Amniotic epithelial cell (primary cell): ENCODE data around the gene NKAPD1.
"Not testable (repeated sequence)": the region's sequence is repeated elsewhere in the genome, so short reads cannot be mapped to it uniquely, and the experiment has no call there.

ENCODE experiments used
- DNase-seq: peaks from one replicate; pipeline ENCODE4 v3.0.0-alpha.2; 2010; ENCODE audit warnings: low read depth

The NKAPD1 gene

DNA sequence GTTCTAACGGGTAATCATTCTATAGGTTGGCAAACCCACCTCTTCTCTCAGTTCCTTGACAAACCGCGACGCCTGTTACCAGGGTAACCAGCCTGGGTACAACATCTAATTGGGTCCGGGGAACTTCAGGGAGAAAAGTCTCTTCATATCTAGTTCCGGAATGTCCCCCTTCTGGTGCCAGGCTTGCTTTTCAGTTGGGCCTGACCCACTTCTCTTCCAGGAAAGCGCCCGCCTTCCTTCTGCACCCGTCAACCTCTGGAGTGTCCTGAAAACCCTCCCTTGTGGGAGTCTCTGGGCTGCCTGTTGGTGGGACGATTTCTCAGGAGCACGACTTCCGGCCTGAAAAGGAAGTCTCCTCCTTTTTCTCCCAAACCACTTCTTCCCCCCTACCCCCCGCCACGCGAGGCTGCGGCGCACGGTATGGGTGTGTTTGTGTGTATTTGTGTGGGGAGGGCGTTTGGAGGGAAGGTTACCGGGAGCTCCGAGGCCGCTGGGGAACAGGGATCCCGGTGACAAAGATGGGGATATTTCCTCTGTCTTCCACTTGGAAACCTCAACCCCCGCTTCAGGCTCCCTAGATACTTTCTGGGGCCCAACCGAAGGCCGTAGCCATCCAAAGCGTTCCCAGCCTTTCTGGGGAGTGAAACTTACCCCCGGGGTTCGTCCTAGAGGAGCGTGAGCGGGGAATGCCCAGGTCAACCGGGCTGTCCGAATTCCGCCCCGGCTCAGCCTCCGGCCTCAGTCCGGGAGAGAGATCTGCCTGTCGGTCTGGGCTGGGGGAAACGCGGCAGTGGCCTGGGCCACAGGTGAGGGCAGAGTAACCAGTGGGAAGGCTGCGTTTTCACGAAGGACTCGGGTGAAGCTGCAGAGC, at the start of gene NKAPD1, which contains the start of gene PIH1D2:
Gene NKAPD1 (plus strand): TSS at position 359 of the 871 bp plus-strand sequence. CDS start 1,276 bp downstream, outside the sequence.
Gene PIH1D2 (minus strand): TSS at position 77 of the 871 bp plus-strand sequence. CDS start 843 bp downstream, outside the sequence.
- peak; percentile 87 for DNase-seq

GRCh38 chr11:112024773-112025678, 49.1 kb upstream of the NKAPD1 start, which contains the start of gene DLAT:
TSS of gene DLAT (plus strand) at chr11:112025408. CDS start at chr11:112025473, 65 bp downstream.
- DNase-seq = peak; percentile 78

- DNase-seq = no peak
Measured at GRCh38 chr11:112025707-112026106, 48.4 kb upstream of the NKAPD1 start.

DNA sequence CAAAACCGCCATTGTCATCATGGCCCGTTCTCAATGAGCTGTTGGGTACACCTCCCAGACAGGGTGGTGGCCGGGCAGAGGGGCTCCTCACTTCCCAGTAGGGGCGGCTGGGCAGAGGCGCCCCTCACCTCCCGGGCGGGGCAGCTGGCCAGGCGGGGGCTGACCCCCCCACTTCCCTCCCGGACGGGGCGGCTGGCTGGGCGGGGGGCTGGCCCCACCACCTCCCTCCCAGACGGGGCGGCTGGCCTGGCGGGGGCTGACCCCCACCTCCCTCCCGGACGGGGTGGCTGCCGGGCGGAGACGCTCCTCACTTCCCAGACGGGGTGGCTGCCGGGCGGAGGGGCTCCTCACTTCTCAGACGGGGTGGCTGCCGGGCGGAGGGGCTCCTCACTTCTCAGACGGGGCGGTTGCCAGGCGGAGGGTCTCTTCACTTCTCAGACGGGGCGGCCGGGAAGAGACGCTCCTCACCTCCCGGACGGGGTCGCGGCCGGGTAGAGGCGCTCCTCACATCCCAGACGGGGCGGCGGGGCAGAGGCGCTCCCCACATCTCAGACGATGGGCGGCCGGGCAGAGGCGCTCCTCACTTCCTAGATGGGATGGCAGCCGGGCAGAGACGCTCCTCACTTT, 47.2 kb upstream of the NKAPD1 start:
- DNase-seq = not testable (repeated sequence)

DNA sequence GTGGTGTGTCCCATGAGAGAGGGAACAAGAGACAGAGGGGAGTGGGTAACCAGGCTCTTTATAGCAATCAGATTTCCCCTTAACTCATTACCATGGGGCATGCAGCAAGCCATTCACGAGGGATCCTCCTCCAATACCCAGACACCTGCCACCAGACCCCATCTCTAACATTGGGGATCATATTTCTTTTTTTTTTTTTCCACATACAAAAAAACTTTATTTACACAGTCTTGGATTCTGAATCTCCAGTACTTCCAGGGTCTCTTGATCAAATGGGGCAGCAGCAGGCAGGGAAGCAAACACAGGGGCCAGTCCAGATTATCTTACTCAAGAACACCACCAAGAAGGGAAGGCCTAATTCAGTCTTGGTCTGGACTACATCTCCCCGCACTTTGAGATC, 44.6 kb upstream of the NKAPD1 start:
- no peak for DNase-seq

GRCh38 chr11:112033902-112034301, 40.2 kb upstream of the NKAPD1 start:
- DNase-seq = no peak

DNA sequence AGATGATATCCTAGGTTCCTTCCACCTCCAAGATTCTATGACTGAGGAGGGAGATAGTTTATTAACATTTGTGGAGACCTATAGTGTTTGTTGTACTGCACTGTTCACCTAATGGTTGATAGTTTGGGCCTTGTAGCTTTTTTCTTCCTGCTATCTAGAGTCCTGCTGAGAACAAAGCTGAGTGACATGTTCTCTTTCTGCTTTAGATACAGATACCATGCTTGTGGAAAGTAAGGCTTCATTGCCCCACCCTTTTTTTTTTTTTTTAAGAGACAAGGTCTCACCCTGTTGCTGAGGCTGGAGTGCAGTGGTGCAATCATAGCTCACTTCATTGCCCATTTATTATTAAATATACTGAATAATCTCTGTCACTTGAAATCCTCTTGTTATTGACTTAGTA, 36.6 kb upstream of the NKAPD1 start:
- DNase-seq = no peak

DNA sequence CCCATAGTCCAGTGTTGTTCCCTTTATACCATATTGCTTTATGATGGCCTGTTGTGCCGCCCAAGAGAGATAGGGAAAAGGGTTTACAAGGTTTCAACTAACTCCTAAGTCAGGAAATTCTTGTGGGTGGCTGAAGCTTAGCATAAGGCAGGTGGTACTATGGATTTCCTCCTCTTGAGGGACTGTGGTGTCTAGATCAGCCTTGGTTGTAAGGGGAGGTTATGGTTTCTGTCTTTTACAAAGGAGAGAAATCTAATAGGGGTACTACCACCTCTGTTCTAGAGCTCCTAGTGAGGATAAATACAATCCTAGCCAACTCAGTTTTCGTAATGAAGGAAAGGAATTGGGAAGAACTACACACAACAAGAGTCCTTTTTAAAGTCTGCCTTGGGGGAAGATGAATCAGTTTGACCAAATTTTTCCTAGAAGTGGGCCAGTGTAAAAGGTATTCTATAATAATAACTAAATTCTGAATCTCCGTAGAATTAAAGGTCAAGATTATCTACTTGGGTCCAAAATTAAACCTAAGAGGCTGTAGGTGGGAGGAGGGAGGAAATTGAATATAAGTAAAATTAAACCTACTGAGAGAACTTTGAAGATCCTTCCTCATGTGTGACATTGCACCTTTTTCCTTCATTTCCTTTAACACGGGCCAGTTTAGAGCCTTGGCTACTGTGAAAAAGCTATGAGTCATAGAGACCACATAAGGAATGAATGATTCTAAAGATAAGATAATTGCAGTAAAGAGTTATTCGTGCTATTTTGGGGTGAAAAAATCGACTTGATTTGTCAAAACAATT, 31.7 kb upstream of the NKAPD1 start:
- peak; percentile 58 for DNase-seq

- DNase-seq = no peak
Measured at GRCh38 chr11:112042961-112043304, 31.2 kb upstream of the NKAPD1 start.

DNA sequence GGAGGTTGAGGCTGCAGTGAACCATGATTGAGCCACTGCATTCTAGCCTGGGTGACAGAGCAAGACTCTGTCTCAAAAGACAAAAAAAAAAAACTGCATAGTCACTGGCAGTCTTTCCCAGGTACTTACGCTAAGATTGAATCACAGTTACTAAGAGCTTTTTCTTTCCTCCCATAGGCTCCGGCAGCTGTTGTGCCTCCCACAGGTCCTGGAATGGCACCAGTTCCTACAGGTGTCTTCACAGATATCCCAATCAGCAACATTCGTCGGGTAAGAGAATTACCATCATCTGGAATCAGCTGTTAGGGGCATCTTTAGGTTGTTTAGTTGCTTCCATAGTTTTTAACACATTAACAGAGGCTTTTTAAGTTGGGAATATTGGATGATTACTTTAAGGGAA, 29.1 kb upstream of the NKAPD1 start:
- no peak for DNase-seq

DNA sequence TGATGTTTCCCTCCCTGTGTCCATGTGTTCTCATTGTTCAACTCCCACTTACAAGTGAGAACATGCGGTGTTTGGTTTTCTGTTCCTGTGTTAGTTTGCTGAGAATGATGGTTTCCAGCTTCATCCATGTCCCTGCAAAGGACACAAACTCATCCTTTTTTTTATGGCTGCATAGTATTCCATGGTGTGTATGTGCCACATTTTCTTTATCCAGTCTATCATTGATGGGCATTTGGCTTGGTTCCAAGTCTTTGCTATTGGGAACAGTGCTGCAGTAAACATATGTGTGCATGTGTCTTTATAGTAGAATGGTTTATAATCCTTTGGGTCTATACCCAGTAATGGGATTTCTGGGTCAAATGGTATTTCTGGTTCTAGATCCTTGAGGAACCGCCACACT, 27.5 kb upstream of the NKAPD1 start:
- not testable (repeated sequence) for DNase-seq

GRCh38 chr11:112048256-112048655, 25.8 kb upstream of the NKAPD1 start:
- not testable (repeated sequence) for DNase-seq

DNA sequence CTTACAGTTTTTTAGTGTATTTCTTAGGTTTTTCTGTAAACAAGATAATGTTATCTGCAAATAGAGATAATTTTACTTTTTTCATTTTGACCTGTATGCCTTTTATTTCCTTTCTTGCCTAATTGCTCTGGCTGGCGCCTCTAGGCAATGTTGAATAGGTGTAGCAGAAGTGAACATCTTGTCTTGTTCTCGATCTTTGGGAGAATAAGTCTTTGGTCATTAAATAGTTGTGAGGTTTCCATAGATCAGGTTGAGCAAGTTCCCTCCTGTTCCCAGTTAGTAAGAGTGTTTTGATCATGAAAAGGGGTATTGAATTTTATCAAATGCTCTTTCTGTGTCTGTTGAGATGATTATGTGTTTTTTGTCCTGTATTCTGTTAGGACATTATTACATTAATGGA, 24.3 kb upstream of the NKAPD1 start:
- no peak for DNase-seq

- DNase-seq = no peak
Measured at GRCh38 chr11:112050721-112051120, 23.4 kb upstream of the NKAPD1 start.

DNA sequence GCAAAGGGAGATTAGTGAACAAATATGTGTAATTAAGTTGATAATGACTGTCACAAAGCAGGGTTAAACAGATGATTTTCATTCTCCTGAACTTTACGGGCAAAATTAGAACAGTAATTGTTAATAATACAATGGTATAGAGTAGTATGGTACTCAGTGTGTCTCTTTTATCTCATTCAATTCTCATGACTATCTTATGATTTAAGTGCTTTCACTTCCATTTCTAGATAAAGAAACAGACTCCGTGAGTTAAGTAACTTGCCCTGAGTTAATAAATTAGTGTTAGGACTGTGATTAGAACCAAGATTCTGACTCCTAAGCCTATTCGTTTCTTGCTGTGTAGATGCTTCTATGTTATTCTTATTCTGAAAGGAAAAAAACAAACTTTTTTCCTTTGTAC, 22.3 kb upstream of the NKAPD1 start:
- peak; percentile 6 for DNase-seq

DNA sequence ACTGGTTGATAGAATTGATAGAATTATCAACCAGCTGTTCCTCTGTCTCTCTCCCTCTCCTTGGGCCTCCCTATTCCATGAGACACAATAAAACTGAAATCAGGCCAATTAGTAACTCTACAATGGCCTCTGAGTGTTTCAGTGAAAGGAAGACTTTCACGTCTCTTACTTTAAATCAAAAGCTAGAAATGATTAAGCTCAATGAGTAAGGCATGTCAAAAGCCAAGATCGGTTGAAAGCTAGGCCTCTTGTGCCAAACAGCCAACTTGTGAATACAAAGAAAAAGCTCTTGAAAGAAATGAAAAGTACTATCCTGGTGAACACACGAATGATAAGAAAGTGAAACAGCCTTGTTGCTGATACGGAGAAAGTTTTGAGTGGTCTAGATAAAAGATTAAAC, 16.9 kb upstream of the NKAPD1 start:
- DNase-seq = no peak

- no peak for DNase-seq
Measured at GRCh38 chr11:112058103-112058502, 16.0 kb upstream of the NKAPD1 start.

GRCh38 chr11:112062923-112063322, 11.2 kb upstream of the NKAPD1 start:
- DNase-seq = no peak

DNA sequence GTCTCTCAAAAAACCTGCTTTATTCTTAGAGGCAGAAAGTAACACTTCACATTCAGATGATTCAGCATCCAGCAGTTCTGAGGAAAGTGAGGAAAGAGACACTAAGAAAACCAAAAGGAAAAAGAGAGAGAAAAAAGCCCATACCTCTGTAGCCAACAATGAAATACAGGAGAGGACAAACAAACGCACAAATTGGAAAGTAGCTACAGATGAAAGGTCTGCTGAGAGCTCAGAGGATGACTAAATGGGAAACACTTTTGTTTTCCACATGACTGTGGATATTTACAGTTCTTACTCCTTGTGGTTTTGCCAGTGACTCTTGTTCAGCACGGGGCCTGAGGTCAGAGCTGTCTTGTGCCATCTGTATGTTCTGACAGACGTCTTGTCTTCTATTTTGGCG, 8.6 kb downstream of the NKAPD1 start:
- DNase-seq = peak; percentile 96

- peak; percentile 43 for DNase-seq
Measured at GRCh38 chr11:112085822-112086421, 11.8 kb downstream of the NKAPD1 start.
